ENCODE measurements around the gene SLIT3. TPM values are rescaled to one million over a fixed set of nuclear protein-coding genes. Genes with fewer than 3 reads are reported as not detected.
A peak's percentile ranks its signal among the peaks of the same experiment; 100 is the strongest.
"Not testable (repeated sequence)": the region's sequence is repeated elsewhere in the genome, so short reads cannot be mapped to it uniquely, and the experiment has no call there.

Gene SLIT3
- total RNA-seq, 1 donor from 2014 or later: 0.22 TPM

- Histone ChIP-seq H3K9ac (no peak overlapping the region), H3K4me1 (peaks cover 5% of the 10 kb centered on the region), H3K79me2 (ENCODE audit: low read depth) (no peaks in the 10 kb centered on the region), H4K20me1 (ENCODE audit: low read depth) (no peaks in the 10 kb centered on the region), H3K27me3 (no peaks in the 10 kb centered on the region), H3K9me3 (ENCODE audit: low read depth) (no peaks in the 10 kb centered on the region), H3F3A (ENCODE audit: low read depth) (no peaks in the 10 kb centered on the region), H3K4me3 (no peak overlapping the region), H3K27ac (no peak overlapping the region), H3K36me3 (no peaks in the 10 kb centered on the region), H3K4me2 (no peak overlapping the region), H2AFZ (replicated peaks) (peak overlapping the region; percentile 68)
- Mint-ChIP-seq H3K4me1 (peaks cover 4% of the 10 kb centered on the region), H3K27ac (peak overlapping the region; percentile 72), H3K9me3 (peaks cover 7% of the 10 kb centered on the region), H3K36me3 (peaks cover 2% of the 10 kb centered on the region), H3K4me3 (no peak overlapping the region), H3K27me3 (ENCODE audit: insufficient read depth, low read depth) (no peaks in the 10 kb centered on the region)
- TF ChIP-seq EZH2phosphoT487 (IDR thresholded peaks at IDR 0.05) (no peak), EZH2 (IDR thresholded peaks at IDR 0.05) (no peak), CTCF (IDR thresholded peaks at IDR 0.05) (no peak)
- DNase-seq (ENCODE audit: low spot score): no peak
These were observed 186.4 kb downstream of the SLIT3 start for GRCh38 chr5:169114466-169115065.

GRCh38 chr5:169112016-169112415 is 188.9 kb downstream of the SLIT3 start:
- H3K27me3 Mint-ChIP-seq (ENCODE audit: insufficient read depth, low read depth): no peaks in the 10 kb centered on the region
- H3K36me3 Mint-ChIP-seq: peaks cover 3% of the 10 kb centered on the region
- Histone ChIP-seq H3K4me1 (peaks cover 5% of the 10 kb centered on the region), H3K9ac (no peak overlapping the region), H3K9me3 (ENCODE audit: low read depth) (no peaks in the 10 kb centered on the region), H3K27me3 (no peaks in the 10 kb centered on the region), H2AFZ (replicated peaks) (no peak overlapping the region), H3K79me2 (ENCODE audit: low read depth) (no peaks in the 10 kb centered on the region), H3K36me3 (no peaks in the 10 kb centered on the region), H4K20me1 (ENCODE audit: low read depth) (no peaks in the 10 kb centered on the region), H3K4me3 (no peak overlapping the region), H3F3A (ENCODE audit: low read depth) (no peaks in the 10 kb centered on the region), H3K4me2 (no peak overlapping the region), H3K27ac (no peak overlapping the region)
- DNase-seq (ENCODE audit: low spot score): no peak
- peaks cover 8% of the 10 kb centered on the region for H3K4me1 Mint-ChIP-seq
- no peak overlapping the region for H3K4me3 Mint-ChIP-seq
- H3K27ac Mint-ChIP-seq: no peak overlapping the region
- TF ChIP-seq EZH2 (IDR thresholded peaks at IDR 0.05): no peak
- no peak for TF ChIP-seq CTCF (IDR thresholded peaks at IDR 0.05)
- TF ChIP-seq EZH2phosphoT487 (IDR thresholded peaks at IDR 0.05): no peak
- peaks cover 7% of the 10 kb centered on the region for H3K9me3 Mint-ChIP-seq

GRCh38 chr5:169106911-169107706 is 193.8 kb downstream of the SLIT3 start:
- DNase-seq (ENCODE audit: low spot score): no peak
- Histone ChIP-seq H3K27ac (no peak overlapping the region), H2AFZ (replicated peaks) (no peak overlapping the region)

GRCh38 chr5:169105582-169105981 is 195.4 kb downstream of the SLIT3 start:
- not testable (repeated sequence) for H3K79me2 ChIP-seq (ENCODE audit: low read depth); H3K9ac ChIP-seq; H4K20me1 ChIP-seq (ENCODE audit: low read depth); H3K27me3 Mint-ChIP-seq (ENCODE audit: insufficient read depth, low read depth); H2AFZ ChIP-seq (replicated peaks); H3K4me2 ChIP-seq; H3K27ac ChIP-seq; H3K36me3 Mint-ChIP-seq; H3K4me3 Mint-ChIP-seq; H3K9me3 ChIP-seq (ENCODE audit: low read depth); H3K27ac Mint-ChIP-seq; DNase-seq (ENCODE audit: low spot score); H3K4me3 ChIP-seq; H3K9me3 Mint-ChIP-seq; H3K27me3 ChIP-seq; H3F3A ChIP-seq (ENCODE audit: low read depth); H3K4me1 ChIP-seq; H3K36me3 ChIP-seq
- peaks cover 17% of the 10 kb centered on the region for H3K4me1 Mint-ChIP-seq

More at GRCh38 chr5:169106911-169107706, 193.8 kb downstream of the SLIT3 start:
- Histone ChIP-seq H4K20me1 (ENCODE audit: low read depth) (no peaks in the 10 kb centered on the region), H3F3A (ENCODE audit: low read depth) (no peaks in the 10 kb centered on the region), H3K79me2 (ENCODE audit: low read depth) (no peaks in the 10 kb centered on the region), H3K9ac (no peak overlapping the region), H3K9me3 (ENCODE audit: low read depth) (no peaks in the 10 kb centered on the region), H3K27me3 (no peaks in the 10 kb centered on the region), H3K4me1 (no peaks in the 10 kb centered on the region), H3K36me3 (no peaks in the 10 kb centered on the region), H3K4me2 (no peak overlapping the region), H3K4me3 (no peak overlapping the region)
- Mint-ChIP-seq H3K27ac (no peak overlapping the region), H3K4me1 (peaks cover 17% of the 10 kb centered on the region), H3K36me3 (peaks cover 3% of the 10 kb centered on the region), H3K9me3 (peaks cover 7% of the 10 kb centered on the region), H3K27me3 (ENCODE audit: insufficient read depth, low read depth) (no peaks in the 10 kb centered on the region), H3K4me3 (no peak overlapping the region)
- TF ChIP-seq EZH2phosphoT487 (IDR thresholded peaks at IDR 0.05) (no peak), CTCF (IDR thresholded peaks at IDR 0.05) (no peak), EZH2 (IDR thresholded peaks at IDR 0.05) (no peak)
